OCI-LY7 (cell line): Measurements from ENCODE around the gene SUMF1. TPM values are rescaled to one million over a fixed set of nuclear protein-coding genes. Genes with fewer than 3 reads are reported as not detected.

ENCODE experiments used
- BruUV-seq: library from RNA; stranded (reverse); fragments of 400-500 nt; replicated peaks from 2 replicates; lab custom pipeline; 2021; lab: Mats Ljungman, UMichigan
- CTCF ChIA-PET: fragments of 300-600 bp; sonication (Branson Sonifier 250); formaldehyde crosslinking; loops from one replicate; lab custom pipeline; 2022; ENCODE audit warnings: antibody characterized with exemption; ENCODE audit not compliant: unreplicated experiment; lab: Charles Lee
- POLR2A ChIA-PET: fragments of 300-600 bp; sonication (Branson Sonifier 250); formaldehyde crosslinking; loops from one replicate; lab custom pipeline; 2022; ENCODE audit warnings: antibody characterized with exemption; lab: Charles Lee
- DNase-seq: peaks from one replicate; pipeline ENCODE4 v3.0.0-alpha.2; 2015; ENCODE audit warnings: low spot score
- H2AFZ ChIP-seq: fragments of 200-600 bp; sonication (generic), shearing (Covaris generic); 2 replicates; pipeline ENCODE4 v1.6.1; 2014; ENCODE audit warnings: mild to moderate bottlenecking, antibody characterized with exemption, low read length, moderate library complexity
- H3K27ac ChIP-seq: fragments of 200-600 bp; sonication (generic); 2 replicates; pipeline ENCODE4 v1.5.1; 2014; ENCODE audit warnings: mixed run types, low read depth, mild to moderate bottlenecking, moderate library complexity, low read length, inconsistent platforms; ENCODE audit not compliant: poor library complexity, severe bottlenecking
- H3K36me3 ChIP-seq: fragments of 200-600 bp; sonication (generic); 2 replicates; pipeline ENCODE4 v1.6.1; 2014; ENCODE audit warnings: mild to moderate bottlenecking, antibody characterized with exemption, low read length, moderate library complexity, mixed read lengths; ENCODE audit not compliant: insufficient read depth
- H3K4me1 ChIP-seq: fragments of 200-600 bp; sonication (generic); 2 replicates; pipeline ENCODE4 v1.5.1; 2014; ENCODE audit warnings: mild to moderate bottlenecking, low read length; ENCODE audit not compliant: insufficient read depth, poor library complexity, severe bottlenecking
- H3K4me2 ChIP-seq: fragments of 200-600 bp; sonication (generic); 2 replicates; pipeline ENCODE4 v1.6.1; 2014; ENCODE audit warnings: mild to moderate bottlenecking, low read length
- H3K4me3 ChIP-seq: fragments of 200-600 bp; sonication (generic); 2 replicates; pipeline ENCODE4 v1.5.1; 2014; ENCODE audit warnings: mild to moderate bottlenecking, low read depth, low read length; ENCODE audit not compliant: poor library complexity, severe bottlenecking
- H3K79me2 ChIP-seq: fragments of 200-600 bp; sonication (generic); 2 replicates; pipeline ENCODE4 v1.6.1; 2016; ENCODE audit warnings: low read depth, mild to moderate bottlenecking, low read length, moderate library complexity, mixed read lengths; ENCODE audit not compliant: insufficient read depth
- H3K9me2 ChIP-seq: fragments of 200-600 bp; sonication (generic); 2 replicates; pipeline ENCODE4 v1.6.1; 2016; ENCODE audit warnings: mild to moderate bottlenecking, low read length, mixed read lengths; ENCODE audit not compliant: insufficient read depth
- H3K9me3 ChIP-seq: fragments of 200-600 bp; sonication (generic); 2 replicates; pipeline ENCODE4 v1.6.1; 2014; ENCODE audit warnings: mild to moderate bottlenecking, mixed run types, low read length, mixed read lengths
- H4K20me1 ChIP-seq: fragments of 200-600 bp; sonication (generic); 2 replicates; pipeline ENCODE4 v1.6.1; 2014; ENCODE audit warnings: mild to moderate bottlenecking, antibody characterized with exemption, low read length, moderate library complexity, mixed read lengths; ENCODE audit not compliant: insufficient read depth
- CTCF ChIP-seq: fragments of 200-600 bp; sonication (generic); conservative IDR thresholded peaks from 2 replicates; pipeline ENCODE4 v1.5.1; 2014; ENCODE audit warnings: mild to moderate bottlenecking, antibody characterized with exemption, low read length, moderate library complexity, mixed read lengths
- EZH2phosphoT487 ChIP-seq: fragments of 200-600 bp; sonication (generic); IDR thresholded peaks from 2 replicates; pipeline ENCODE4 v1.6.1; 2018; ENCODE audit warnings: low read depth, borderline replicate concordance, mild to moderate bottlenecking, mixed run types, antibody characterized with exemption, low read length, moderate library complexity, mixed read lengths
- intact Hi-C: fragments of 100-400 bp; cut with micrococcal nuclease; formaldehyde crosslinking; loops from one replicate; pipeline ENCODE4 v1.10.0; 2022; ENCODE audit not compliant: unreplicated experiment
- total RNA-seq, 2 experiments: library from RNA; depleted of rRNA in 1 of 2; stranded (reverse); fragments of >200 nt in 1 of 2; shearing (Covaris generic) in 1 of 2; gene quantifications; 2 replicates each; pipeline ENCODE4 v1.2.3, GENCODE V29; 2014 to 2022

SUMF1 gene
- total RNA-seq, 2 experiments from 2014 or later: 9.1 to 11.9 TPM

GRCh38 chr3:4313606-4314293 is 153.3 kb downstream of the SUMF1 start:
- intact Hi-C loops: no loop called here
- BruUV-seq: no TSS peak
- H3K4me1 ChIP-seq: no peaks in the 10 kb centered on the region
- H3K4me2 ChIP-seq: no peak overlapping the region
- no peak overlapping the region for H3K4me3 ChIP-seq
- no peak for DNase-seq
- no peaks in the 10 kb centered on the region for H3K9me2 ChIP-seq
- H3K9me3 ChIP-seq: no peaks in the 10 kb centered on the region
- no peak overlapping the region for H2AFZ ChIP-seq
- no peak overlapping the region for H3K27ac ChIP-seq
- CTCF ChIA-PET: no interaction called here
- 0 out of 2 replicates have a peak, but pooled peaks cover 6% of the 10 kb centered on the region for H4K20me1 ChIP-seq
- peaks cover 56% of the 10 kb centered on the region for H3K36me3 ChIP-seq
- POLR2A ChIA-PET: no interaction called here
- TF ChIP-seq CTCF: no peak
- TF ChIP-seq EZH2phosphoT487: no peak
- H3K79me2 ChIP-seq: no peaks in the 10 kb centered on the region

GRCh38 chr3:4311496-4311895 is 155.6 kb downstream of the SUMF1 start:
- Histone ChIP-seq H3K36me3 (peaks cover 54% of the 10 kb centered on the region), H2AFZ (no peak overlapping the region), H3K79me2 (no peaks in the 10 kb centered on the region; the same call in 1 of the 2 replicates), H3K4me1 (no peaks in the 10 kb centered on the region), H3K27ac (no peak overlapping the region), H4K20me1 (0 out of 2 replicates have a peak, but pooled peaks cover 6% of the 10 kb centered on the region), H3K4me2 (no peak overlapping the region), H3K9me3 (no peaks in the 10 kb centered on the region), H3K4me3 (no peak overlapping the region), H3K9me2 (no peaks in the 10 kb centered on the region)
- no peak for DNase-seq
- ChIA-PET CTCF (no interaction called here), POLR2A (interaction anchor here (1.5 to 1.6 kb wide), 2 partner anchors 10 to 39 kb away, joined by 3 to 4 read pairs; no protein-coding TSS in a partner anchor)
- BruUV-seq: no TSS peak
- TF ChIP-seq EZH2phosphoT487 (no peak), CTCF (no peak)
- intact Hi-C loops: no loop called here

Other genes starting within 250 kb of the SUMF1 start
- gene SETMAR, start 163.9 kb downstream of the SUMF1 start, total RNA-seq (2014; rRNA removed; shearing (Covaris generic)): 16.8 and 19.2 TPM in 2 replicates
- gene SETMAR, start 163.9 kb downstream of the SUMF1 start, total RNA-seq (2022): 16.2 and 16.6 TPM in 2 replicates
- gene ITPR1, start 26.1 kb upstream of the SUMF1 start, total RNA-seq (2014; rRNA removed; shearing (Covaris generic)): 84.4 and 87.4 TPM in 2 replicates
- gene ITPR1, start 26.1 kb upstream of the SUMF1 start, total RNA-seq (2022): 104 and 133 TPM in 2 replicates